ENCODE measurements around the gene PRPF19. TPM values are rescaled to one million over a fixed set of nuclear protein-coding genes. Genes with fewer than 3 reads are reported as not detected.

PRPF19 gene
- total and polyA plus RNA-seq, 3 experiments from 2014 or later: 19.0 to 204 (median 201) TPM

- H3K36me3 ChIP-seq (ENCODE audit: insufficient read depth, low read length): peaks cover 81% of the 10 kb centered on the region
- ChIA-PET CTCF (interaction anchor here (0.6 to 6.0 kb wide), 16 partner anchors 9 to 288 kb away, joined by 3 to 32 read pairs (median 4); partner anchors contain the start of genes TMEM109 and TMEM132A), POLR2A (interaction anchor here (0.8 kb wide), 1 partner anchor 14 kb away, joined by 6 read pairs; the partner anchor contains the start of gene TMEM109)
- H3K9me3 Mint-ChIP-seq: no peaks in the 10 kb centered on the region
- no peak overlapping the region for H3K4me3 ChIP-seq (ENCODE audit: low read length)
- H3K27ac Mint-ChIP-seq: peak overlapping the region in 5 of 8 donors; percentile 23 to 61 (median 38)
- H3K4me1 Mint-ChIP-seq: peaks cover 9 to 21% (median 10%) of the 10 kb centered on the region in 3 donors
- H3K27me3 Mint-ChIP-seq: no peaks in the 10 kb centered on the region
- H3K36me3 Mint-ChIP-seq: peaks cover 15 to 97% (median 22%) of the 10 kb centered on the region in 3 donors
- DNase-seq: peak in 4 of 5 donors; percentile 10 to 56 (median 36)
- no peaks in the 10 kb centered on the region for H3K9me3 ChIP-seq (ENCODE audit: low read length)
- peak overlapping the region in 1 of 7 donors; percentile 15 for H3K4me3 Mint-ChIP-seq
- peaks cover 8% of the 10 kb centered on the region for H3K4me1 ChIP-seq (ENCODE audit: insufficient read depth, low read length)
- no peak overlapping the region for H3K27ac ChIP-seq (ENCODE audit: low read depth, low read length)
- no peaks in the 10 kb centered on the region for H3K27me3 ChIP-seq (ENCODE audit: insufficient read depth, low read length, poor library complexity, severe bottlenecking)
These were observed 7.1 kb downstream of the PRPF19 start for GRCh38 chr11:60899046-60899936.

GRCh38 chr11:60897496-60897895, 8.9 kb downstream of the PRPF19 start:
- Histone ChIP-seq H3K27ac (ENCODE audit: low read depth, low read length) (no peak overlapping the region), H3K36me3 (ENCODE audit: insufficient read depth, low read length) (peaks cover 70% of the 10 kb centered on the region), H3K4me1 (ENCODE audit: insufficient read depth, low read length) (no peaks in the 10 kb centered on the region), H3K9me3 (ENCODE audit: low read length) (no peaks in the 10 kb centered on the region), H3K27me3 (ENCODE audit: insufficient read depth, low read length, poor library complexity, severe bottlenecking) (no peaks in the 10 kb centered on the region), H3K4me3 (ENCODE audit: low read length) (no peak overlapping the region)
- POLR2A ChIA-PET: no interaction called here
- Mint-ChIP-seq H3K9me3 (no peaks in the 10 kb centered on the region), H3K27ac (peak overlapping the region in 2 of 8 donors; percentile 57 to 75), H3K4me3 (no peak overlapping the region), H3K4me1 (peaks cover 0 to 5% (median 2%) of the 10 kb centered on the region in 3 donors), H3K36me3 (peaks cover 16 to 96% (median 20%) of the 10 kb centered on the region in 3 donors), H3K27me3 (no peaks in the 10 kb centered on the region)
- CTCF ChIA-PET: interaction anchor here (1.2 to 6.0 kb wide), 2 partner anchors 10 to 256 kb away, joined by 3 to 32 read pairs; no protein-coding TSS in a partner anchor
- no peak for DNase-seq

- POLR2A ChIA-PET: no interaction called here
- CTCF ChIA-PET: interaction anchor here (2.2 to 2.3 kb wide), 2 partner anchors 9 to 64 kb away, joined by 12 to 13 read pairs; no protein-coding TSS in a partner anchor
- H3K27me3 Mint-ChIP-seq: no peaks in the 10 kb centered on the region
These were observed 10.7 kb downstream of the PRPF19 start for GRCh38 chr11:60895687-60896086.

GRCh38 chr11:60891103-60891741, 15.2 kb downstream of the PRPF19 start:
- Mint-ChIP-seq H3K4me3 (no peak overlapping the region), H3K36me3 (peaks cover 6 to 85% (median 18%) of the 10 kb centered on the region in 3 donors), H3K27ac (no peak overlapping the region), H3K27me3 (no peaks in the 10 kb centered on the region), H3K4me1 (peaks cover 0 to 8% (median 8%) of the 10 kb centered on the region in 3 donors), H3K9me3 (no peaks in the 10 kb centered on the region)
- H3K4me3 ChIP-seq (ENCODE audit: low read length): no peak overlapping the region
- POLR2A ChIA-PET: no interaction called here
- no peak for DNase-seq
- no peaks in the 10 kb centered on the region for H3K4me1 ChIP-seq (ENCODE audit: insufficient read depth, low read length)
- H3K36me3 ChIP-seq (ENCODE audit: insufficient read depth, low read length): peaks cover 15% of the 10 kb centered on the region
- no peaks in the 10 kb centered on the region for H3K9me3 ChIP-seq (ENCODE audit: low read length)
- H3K27ac ChIP-seq (ENCODE audit: low read depth, low read length): no peak overlapping the region
- H3K27me3 ChIP-seq (ENCODE audit: insufficient read depth, low read length, poor library complexity, severe bottlenecking): no peaks in the 10 kb centered on the region
- CTCF ChIA-PET: interaction anchor here (0.9 to 4.9 kb wide), 2 partner anchors 24 to 60 kb away, joined by 3 to 64 read pairs; no protein-coding TSS in a partner anchor

More at GRCh38 chr11:60895687-60896086, 10.7 kb downstream of the PRPF19 start:
- H3K27me3 ChIP-seq (ENCODE audit: insufficient read depth, low read length, poor library complexity, severe bottlenecking): no peaks in the 10 kb centered on the region
- Mint-ChIP-seq H3K9me3 (no peaks in the 10 kb centered on the region), H3K36me3 (peaks cover 16 to 94% (median 18%) of the 10 kb centered on the region in 3 donors), H3K4me1 (peaks cover 0 to 6% (median 4%) of the 10 kb centered on the region in 3 donors), H3K27ac (no peak overlapping the region), H3K4me3 (no peak overlapping the region)
- no peaks in the 10 kb centered on the region for H3K4me1 ChIP-seq (ENCODE audit: insufficient read depth, low read length)
- H3K9me3 ChIP-seq (ENCODE audit: low read length): no peaks in the 10 kb centered on the region
- no peak overlapping the region for H3K27ac ChIP-seq (ENCODE audit: low read depth, low read length)
- peaks cover 53% of the 10 kb centered on the region for H3K36me3 ChIP-seq (ENCODE audit: insufficient read depth, low read length)
- H3K4me3 ChIP-seq (ENCODE audit: low read length): no peak overlapping the region
- no peak for DNase-seq

- peaks cover 6 to 79% (median 18%) of the 10 kb centered on the region in 3 donors for H3K36me3 Mint-ChIP-seq
- H3K27ac Mint-ChIP-seq: no peak overlapping the region
- H3K4me1 Mint-ChIP-seq: peaks cover 0 to 8% (median 8%) of the 10 kb centered on the region in 3 donors
- Histone ChIP-seq H3K4me3 (ENCODE audit: low read length) (no peak overlapping the region), H3K4me1 (ENCODE audit: insufficient read depth, low read length) (no peaks in the 10 kb centered on the region), H3K36me3 (ENCODE audit: insufficient read depth, low read length) (peaks cover 10% of the 10 kb centered on the region), H3K9me3 (ENCODE audit: low read length) (no peaks in the 10 kb centered on the region), H3K27ac (ENCODE audit: low read depth, low read length) (no peak overlapping the region), H3K27me3 (ENCODE audit: insufficient read depth, low read length, poor library complexity, severe bottlenecking) (no peaks in the 10 kb centered on the region)
- H3K9me3 Mint-ChIP-seq: no peaks in the 10 kb centered on the region
- DNase-seq: no peak
- no peak overlapping the region for H3K4me3 Mint-ChIP-seq
- ChIA-PET POLR2A (no interaction called here), CTCF (interaction anchor here (0.9 to 4.9 kb wide), 4 partner anchors 15 to 115 kb away, joined by 3 to 64 read pairs (median 3); no protein-coding TSS in a partner anchor)
- H3K27me3 Mint-ChIP-seq: no peaks in the 10 kb centered on the region
These were observed 15.7 kb downstream of the PRPF19 start for GRCh38 chr11:60890696-60891095.

GRCh38 chr11:60889869-60890311, 16.5 kb downstream of the PRPF19 start:
- ChIA-PET CTCF (interaction anchor here (0.7 to 4.9 kb wide), 5 partner anchors 9 to 114 kb away, joined by 3 to 64 read pairs (median 3); no protein-coding TSS in a partner anchor), POLR2A (no interaction called here)
- no peaks in the 10 kb centered on the region for H3K9me3 ChIP-seq (ENCODE audit: low read length)
- Mint-ChIP-seq H3K27ac (peak overlapping the region in 4 of 8 donors; percentile 1 to 48 (median 23)), H3K27me3 (no peaks in the 10 kb centered on the region), H3K9me3 (no peaks in the 10 kb centered on the region), H3K36me3 (peaks cover 7 to 75% (median 18%) of the 10 kb centered on the region in 3 donors), H3K4me1 (peaks cover 0 to 8% (median 6%) of the 10 kb centered on the region in 3 donors), H3K4me3 (no peak overlapping the region)
- H3K27ac ChIP-seq (ENCODE audit: low read depth, low read length): no peak overlapping the region
- peaks cover 2% of the 10 kb centered on the region for H3K36me3 ChIP-seq (ENCODE audit: insufficient read depth, low read length)
- no peak for DNase-seq
- no peaks in the 10 kb centered on the region for H3K27me3 ChIP-seq (ENCODE audit: insufficient read depth, low read length, poor library complexity, severe bottlenecking)
- no peak overlapping the region for H3K4me3 ChIP-seq (ENCODE audit: low read length)
- no peaks in the 10 kb centered on the region for H3K4me1 ChIP-seq (ENCODE audit: insufficient read depth, low read length)

- Histone ChIP-seq H3K9me3 (ENCODE audit: low read length) (no peaks in the 10 kb centered on the region), H3K27ac (ENCODE audit: low read depth, low read length) (no peak overlapping the region), H3K4me1 (ENCODE audit: insufficient read depth, low read length) (no peaks in the 10 kb centered on the region), H3K27me3 (ENCODE audit: insufficient read depth, low read length, poor library complexity, severe bottlenecking) (no peaks in the 10 kb centered on the region), H3K36me3 (ENCODE audit: insufficient read depth, low read length) (no peaks in the 10 kb centered on the region), H3K4me3 (ENCODE audit: low read length) (no peak overlapping the region)
- Mint-ChIP-seq H3K4me1 (peaks cover 6 to 8% (median 8%) of the 10 kb centered on the region in 3 donors), H3K27me3 (no peaks in the 10 kb centered on the region), H3K36me3 (peaks cover 14 to 70% (median 15%) of the 10 kb centered on the region in 3 donors), H3K27ac (peak overlapping the region in 5 of 8 donors; percentile 7 to 74 (median 48)), H3K9me3 (no peaks in the 10 kb centered on the region), H3K4me3 (no peak overlapping the region)
- ChIA-PET POLR2A (interaction anchor here (0.6 to 1.0 kb wide), 5 partner anchors 19 to 112 kb away, joined by 3 to 5 read pairs (median 3); no protein-coding TSS in a partner anchor), CTCF (interaction anchor here (0.9 to 4.9 kb wide), 18 partner anchors 9 to 112 kb away, joined by 3 to 64 read pairs (median 4); partner anchors contain the start of genes PRPF19, PTGDR2 and ZP1)
- peak in 1 of 5 donors; percentile 38 for DNase-seq
These were observed 18.8 kb downstream of the PRPF19 start for GRCh38 chr11:60887556-60887955.
